Duodenal mucosa (tissue), 2 donors: ENCODE measurements around the gene TPRG1L.

Source experiments
- H3K27ac ChIP-seq: one replicate; pipeline ENCODE4 v1.7.0; 2013; ENCODE audit warnings: low read depth, low read length
- H3K27me3 ChIP-seq, 2 donors: one replicate each; pipeline ENCODE4 v1.7.0; 2013; ENCODE audit warnings: low read length in 2 of 2, control low read depth in 1 of 2; ENCODE audit not compliant: insufficient read depth in 2 of 2, control insufficient read depth in 1 of 2
- H3K36me3 ChIP-seq, 2 donors: one replicate each; pipeline ENCODE4 v1.7.0; 2013; ENCODE audit warnings: low read length in 2 of 2, control low read depth in 1 of 2; ENCODE audit not compliant: insufficient read depth in 2 of 2, control insufficient read depth in 1 of 2
- H3K4me1 ChIP-seq, 2 donors: one replicate each; pipeline ENCODE4 v1.7.0; 2013; ENCODE audit warnings: low read length in 2 of 2, control low read depth in 1 of 2; ENCODE audit not compliant: insufficient read depth in 2 of 2, control insufficient read depth in 1 of 2
- H3K4me3 ChIP-seq, 2 donors: one replicate each; pipeline ENCODE4 v1.7.0; 2013; ENCODE audit warnings: low read length in 2 of 2, low read depth in 1 of 2
- H3K9ac ChIP-seq, 2 donors: one replicate each; pipeline ENCODE4 v1.7.0; 2013; ENCODE audit warnings: low read length in 2 of 2, low read depth in 1 of 2
- H3K9me3 ChIP-seq, 2 donors: one replicate each; pipeline ENCODE4 v1.7.0; 2013; ENCODE audit warnings: low read length in 2 of 2, control low read depth in 1 of 2; ENCODE audit not compliant: control insufficient read depth in 1 of 2

The TPRG1L gene

DNA sequence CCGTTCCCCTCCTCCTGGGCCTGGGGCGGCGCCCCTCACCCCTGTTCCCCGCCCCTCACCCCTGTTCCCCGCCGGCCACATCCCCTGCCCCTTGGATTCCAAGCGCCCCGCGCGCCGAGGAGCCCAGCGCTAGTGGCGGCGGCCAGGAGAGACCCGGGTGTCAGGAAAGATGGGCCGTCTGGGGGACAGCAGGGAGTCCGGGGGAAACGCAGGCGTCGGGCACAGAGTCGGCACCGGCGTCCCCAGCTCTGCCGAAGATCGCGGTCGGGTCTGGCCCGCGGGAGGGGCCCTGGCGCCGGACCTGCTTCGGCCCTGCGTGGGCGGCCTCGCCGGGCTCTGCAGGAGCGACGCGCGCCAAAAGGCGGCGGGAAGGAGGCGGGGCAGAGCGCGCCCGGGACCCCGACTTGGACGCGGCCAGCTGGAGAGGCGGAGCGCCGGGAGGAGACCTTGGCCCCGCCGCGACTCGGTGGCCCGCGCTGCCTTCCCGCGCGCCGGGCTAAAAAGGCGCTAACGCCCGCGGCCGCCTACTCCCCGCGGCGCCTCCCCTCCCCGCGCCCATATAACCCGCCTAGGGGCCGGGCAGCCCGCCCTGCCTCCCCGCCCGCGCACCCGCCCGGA is 27.2 kb downstream of the TPRG1L start, which contains the start of gene TP73:
TP73 (plus strand) TSS at position 587 of the 618 bp plus-strand sequence. CDS start 29,850 bp downstream, outside the sequence.
- H3K9ac ChIP-seq, result no peak within 1 kb of the TSS
- H3K27me3 ChIP-seq, result peaks cover 44 to 56% of the 10 kb centered on the region in 2 donors
- H3K36me3 ChIP-seq, result no peaks in the 10 kb centered on the region
- H3K4me3 ChIP-seq, result peak within 1 kb of the TSS; percentile 29 to 32
- H3K4me1 ChIP-seq, result peaks cover 14 to 17% of the 10 kb centered on the region in 2 donors
- H3K9me3 ChIP-seq, result no peaks in the 10 kb centered on the region
- H3K27ac ChIP-seq, result no peak within 1 kb of the TSS

DNA sequence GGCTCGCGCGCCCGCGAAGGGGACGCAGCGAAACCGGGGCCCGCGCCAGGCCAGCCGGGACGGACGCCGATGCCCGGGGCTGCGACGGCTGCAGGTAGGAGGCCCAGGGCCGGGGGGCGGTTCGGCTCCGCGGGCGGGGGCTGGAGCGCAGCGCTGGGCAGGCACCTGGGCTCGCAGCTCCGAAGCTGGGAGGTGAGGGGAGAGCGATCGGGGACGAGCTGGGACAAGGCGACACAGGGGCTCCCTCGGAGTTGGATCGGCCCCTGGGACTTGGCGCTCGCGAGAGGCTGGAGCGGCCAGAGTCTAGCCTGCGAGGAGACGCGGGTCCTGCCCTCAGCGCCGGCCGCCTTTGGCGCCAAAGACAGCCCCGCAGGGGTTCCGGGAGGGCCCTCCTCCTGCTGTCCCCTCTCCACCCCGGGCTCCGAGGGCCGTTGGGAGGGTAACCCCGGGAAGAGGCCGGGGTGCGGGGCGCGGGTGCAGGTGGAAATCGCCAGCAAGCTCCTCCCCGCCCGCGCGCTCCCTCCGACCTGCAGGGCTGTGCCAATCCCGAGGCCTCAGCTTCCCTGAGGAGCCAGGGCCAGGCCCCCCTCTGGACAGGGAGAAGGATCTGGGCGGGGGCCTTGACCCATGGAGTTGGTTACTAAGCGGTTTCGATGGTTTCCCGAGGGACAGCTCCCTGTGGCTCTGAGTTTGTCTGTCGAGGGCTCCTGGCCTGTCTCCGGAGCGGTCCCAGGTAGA is 27.9 kb downstream of the TPRG1L start:
- Histone ChIP-seq H3K4me1 (peaks cover 13 to 14% of the 10 kb centered on the region in 2 donors), H3K36me3 (no peaks in the 10 kb centered on the region), H3K9me3 (no peaks in the 10 kb centered on the region), H3K4me3 (peak overlapping the region; percentile 29 to 32), H3K9ac (no peak overlapping the region), H3K27me3 (peaks cover 44 to 62% of the 10 kb centered on the region in 2 donors), H3K27ac (no peak overlapping the region)

DNA sequence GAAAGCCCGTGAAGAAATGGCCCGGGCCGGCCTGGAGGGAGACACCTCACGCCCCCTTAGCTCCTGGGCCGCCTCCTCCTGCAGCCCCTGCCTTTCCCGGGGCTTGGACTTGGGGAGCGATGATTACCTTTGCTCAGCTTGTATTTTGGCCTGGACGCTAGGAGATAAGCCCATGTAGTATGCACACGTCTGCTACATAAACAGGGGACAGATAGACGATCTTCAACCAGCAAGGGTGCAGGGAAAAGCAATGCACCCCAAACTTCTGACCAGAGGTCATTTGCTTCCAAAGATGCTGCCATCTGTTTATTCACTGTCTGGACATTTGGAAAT is 28.4 kb downstream of the TPRG1L start:
- Histone ChIP-seq H3K4me3 (no peak overlapping the region), H3K9me3 (no peaks in the 10 kb centered on the region), H3K27ac (no peak overlapping the region), H3K36me3 (no peaks in the 10 kb centered on the region), H3K9ac (no peak overlapping the region), H3K4me1 (peaks cover 10 to 14% of the 10 kb centered on the region in 2 donors), H3K27me3 (peaks cover 44 to 62% of the 10 kb centered on the region in 2 donors)

- Histone ChIP-seq H3K4me3 (no peak overlapping the region), H3K27me3 (peaks cover 44 to 62% of the 10 kb centered on the region in 2 donors), H3K9ac (no peak overlapping the region), H3K27ac (no peak overlapping the region), H3K9me3 (no peaks in the 10 kb centered on the region), H3K36me3 (no peaks in the 10 kb centered on the region), H3K4me1 (peaks cover 0 to 3% of the 10 kb centered on the region in 2 donors)
Measured at GRCh38 chr1:3654549-3655281, 29.9 kb downstream of the TPRG1L start.

DNA sequence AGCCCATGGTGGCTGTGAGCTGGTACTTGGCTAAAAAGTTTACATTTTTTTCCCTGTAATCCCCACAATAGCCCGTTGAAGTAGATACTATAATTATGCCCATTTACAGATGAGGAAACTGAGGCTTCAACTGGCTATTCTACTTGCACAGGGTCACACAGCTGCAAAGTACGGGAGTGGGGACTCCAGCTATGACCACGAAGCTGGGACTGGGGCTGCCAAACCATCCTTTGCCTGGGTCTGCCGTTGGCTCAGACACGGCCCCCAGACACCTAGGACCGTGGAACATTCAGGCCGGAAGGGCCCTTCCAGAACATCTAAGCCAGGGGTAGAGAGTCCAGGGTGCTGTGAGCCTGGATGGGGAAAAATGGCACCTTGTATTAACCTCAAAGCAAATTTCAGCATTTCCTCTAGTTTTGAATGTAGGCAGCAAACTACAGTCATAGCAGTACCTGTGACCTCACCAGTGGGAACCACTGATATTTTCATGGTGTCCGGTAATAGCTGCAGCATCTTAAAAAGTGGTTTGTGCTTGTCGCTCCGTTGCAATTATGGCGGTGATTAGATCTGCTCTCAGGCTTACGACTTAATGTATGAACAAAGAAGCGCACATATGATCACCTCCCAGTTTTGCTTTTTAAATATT is 31.8 kb downstream of the TPRG1L start:
- Histone ChIP-seq H3K9me3 (no peaks in the 10 kb centered on the region), H3K4me1 (peaks cover 0 to 1% of the 10 kb centered on the region in 2 donors), H3K27ac (no peak overlapping the region), H3K36me3 (no peaks in the 10 kb centered on the region), H3K4me3 (no peak overlapping the region), H3K27me3 (peaks cover 36 to 50% of the 10 kb centered on the region in 2 donors), H3K9ac (no peak overlapping the region)

DNA sequence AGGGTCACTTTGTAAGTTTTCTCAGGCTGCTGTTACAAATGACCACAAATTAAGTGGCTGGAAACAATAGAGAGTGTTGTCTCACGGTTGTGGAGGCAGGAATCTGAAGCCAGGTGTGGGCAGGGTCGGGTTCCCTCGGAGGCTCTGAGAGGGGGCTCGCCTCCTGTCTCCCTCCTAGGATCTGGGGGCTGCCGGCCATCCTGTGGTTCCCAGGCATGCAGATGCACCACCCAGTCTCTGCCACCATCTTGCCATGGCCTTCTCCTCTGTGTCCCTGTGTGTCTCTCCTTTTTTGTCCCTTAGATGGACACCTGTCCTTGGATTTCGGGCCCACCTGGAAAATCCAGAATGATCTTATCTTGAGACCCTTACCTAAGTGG is 32.3 kb downstream of the TPRG1L start:
- Histone ChIP-seq H3K27me3 (peaks cover 31 to 46% of the 10 kb centered on the region in 2 donors), H3K4me1 (no peaks in the 10 kb centered on the region), H3K9ac (no peak overlapping the region), H3K36me3 (no peaks in the 10 kb centered on the region), H3K9me3 (no peaks in the 10 kb centered on the region), H3K4me3 (no peak overlapping the region), H3K27ac (no peak overlapping the region)

DNA sequence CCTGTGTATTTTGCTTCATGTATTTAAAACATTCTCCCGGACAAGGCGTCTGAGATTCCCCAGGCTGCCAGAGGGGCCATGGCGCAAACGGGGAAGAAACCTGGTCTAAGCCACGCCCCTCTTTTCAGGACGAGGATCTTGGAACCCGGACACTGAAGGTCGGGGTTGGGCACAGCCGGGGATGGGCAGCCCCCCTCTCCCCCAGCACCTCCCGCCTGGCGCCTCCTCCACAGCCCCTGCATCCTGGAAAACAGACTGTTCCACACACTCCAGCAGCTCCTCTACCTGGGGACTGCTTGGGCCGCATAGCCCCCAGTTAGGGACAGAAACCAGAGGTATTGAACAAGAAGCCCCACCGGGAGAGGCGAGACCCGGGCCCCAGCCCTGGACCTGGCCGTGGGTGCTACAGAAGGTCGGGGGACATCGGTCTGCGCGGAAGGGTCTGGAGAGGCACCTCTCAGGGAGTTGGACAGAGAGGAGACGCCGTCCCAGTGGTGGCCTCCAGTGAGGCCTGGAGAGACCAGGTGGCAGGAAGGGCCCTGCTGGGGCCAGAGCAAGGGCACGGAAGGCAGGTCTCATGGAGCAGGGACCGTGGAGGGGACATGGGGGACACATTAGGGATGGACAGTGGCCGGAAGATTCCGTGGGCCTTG is 32.9 kb downstream of the TPRG1L start:
- no peaks in the 10 kb centered on the region for H3K9me3 ChIP-seq
- H3K27ac ChIP-seq, result no peak overlapping the region
- no peaks in the 10 kb centered on the region for H3K36me3 ChIP-seq
- H3K4me1 ChIP-seq, result no peaks in the 10 kb centered on the region
- peaks cover 28 to 44% of the 10 kb centered on the region in 2 donors for H3K27me3 ChIP-seq
- no peak overlapping the region for H3K9ac ChIP-seq
- H3K4me3 ChIP-seq, result no peak overlapping the region

- H3K27ac ChIP-seq, result no peak overlapping the region
- H3K27me3 ChIP-seq, result peaks cover 23 to 39% of the 10 kb centered on the region in 2 donors
Measured at GRCh38 chr1:3658231-3658615, 33.4 kb downstream of the TPRG1L start.

DNA sequence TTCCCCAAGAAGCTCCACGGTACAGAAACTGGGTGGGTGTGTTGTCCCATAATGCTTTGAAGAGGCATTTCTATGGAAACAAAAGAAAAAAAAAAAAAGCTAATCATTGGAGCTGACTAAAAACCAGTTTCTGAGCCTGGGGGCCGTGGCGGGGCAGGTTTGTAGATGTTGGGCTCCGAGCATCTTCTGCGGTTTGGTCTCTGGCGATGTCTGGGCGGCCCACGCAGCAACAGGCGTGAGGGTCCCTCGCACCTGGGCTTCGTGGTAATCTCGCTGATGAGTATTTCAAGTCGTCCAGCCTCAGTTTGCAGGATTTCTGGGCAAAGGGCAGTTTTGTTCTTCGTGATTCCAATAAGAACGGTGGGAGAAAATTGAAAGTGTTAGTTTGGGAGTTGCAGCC is 34.3 kb downstream of the TPRG1L start:
- no peaks in the 10 kb centered on the region for H3K36me3 ChIP-seq
- no peaks in the 10 kb centered on the region for H3K9me3 ChIP-seq
- H3K4me3 ChIP-seq, result no peak overlapping the region
- no peaks in the 10 kb centered on the region for H3K4me1 ChIP-seq
- no peak overlapping the region for H3K9ac ChIP-seq
- H3K27ac ChIP-seq, result no peak overlapping the region
- H3K27me3 ChIP-seq, result peaks cover 20 to 30% of the 10 kb centered on the region in 2 donors

More at GRCh38 chr1:3658231-3658615, 33.4 kb downstream of the TPRG1L start:
- Histone ChIP-seq H3K4me3 (no peak overlapping the region), H3K9me3 (no peaks in the 10 kb centered on the region), H3K36me3 (no peaks in the 10 kb centered on the region), H3K4me1 (no peaks in the 10 kb centered on the region), H3K9ac (no peak overlapping the region)
